SIG-M5 treated with dmso at 0.1 percent for 504 hours (cell line): Measurements from ENCODE around the gene LGALS3BP.

ENCODE experiments used
- DNase-seq: peaks from one replicate; lab custom pipeline; 2025; ENCODE audit not compliant: unreplicated experiment; lab: John Stamatoyannopoulos, UW

LGALS3BP gene

GRCh38 chr17:79000396-79001189, 20.9 kb upstream of the LGALS3BP start:
- no peak for DNase-seq

GRCh38 chr17:78999947-79000395, 20.2 kb upstream of the LGALS3BP start:
- no peak for DNase-seq

GRCh38 chr17:78999056-78999768, 19.5 kb upstream of the LGALS3BP start:
- DNase-seq: no peak

GRCh38 chr17:78998311-78999055, 18.8 kb upstream of the LGALS3BP start:
- DNase-seq: no peak

GRCh38 chr17:78997881-78998280, 18.2 kb upstream of the LGALS3BP start:
- no peak for DNase-seq

GRCh38 chr17:78997231-78997741, 17.6 kb upstream of the LGALS3BP start:
- DNase-seq: no peak

GRCh38 chr17:78996781-78997201, 17.1 kb upstream of the LGALS3BP start:
- no peak for DNase-seq

GRCh38 chr17:78995761-78996451, 16.2 kb upstream of the LGALS3BP start:
- DNase-seq: peak; percentile 22

GRCh38 chr17:78995022-78995760, 15.5 kb upstream of the LGALS3BP start:
- no peak for DNase-seq

GRCh38 chr17:78993981-78994671, 14.4 kb upstream of the LGALS3BP start:
- no peak for DNase-seq

- peak; percentile 31 for DNase-seq
These were observed 13.7 kb upstream of the LGALS3BP start for GRCh38 chr17:78993241-78993956.

GRCh38 chr17:78992542-78993212, 13.0 kb upstream of the LGALS3BP start:
- DNase-seq: no peak

GRCh38 chr17:78991906-78992532, 12.3 kb upstream of the LGALS3BP start:
- DNase-seq: no peak

- DNase-seq: no peak
These were observed 11.5 kb upstream of the LGALS3BP start for GRCh38 chr17:78991017-78991738.

- DNase-seq: no peak
These were observed 10.8 kb upstream of the LGALS3BP start for GRCh38 chr17:78990349-78991016.

- DNase-seq: no peak
These were observed 8.4 kb upstream of the LGALS3BP start for GRCh38 chr17:78988152-78988551.
